Sigmoid colon (tissue), 4 donors: ENCODE data around the gene DEAF1.

ENCODE experiments used
- CTCF ChIP-seq, 4 experiments: fragments of 450-650 bp in 3 of 4; fragments of 200-600 bp in 1 of 4; IDR thresholded peaks; one replicate each; pipeline ENCODE4 v1.5.1; 2016 to 2019; ENCODE audit warnings: antibody characterized with exemption in 4 of 4, mild to moderate bottlenecking in 3 of 4, moderate library complexity in 2 of 4
- EP300 ChIP-seq, 4 donors: sonication (generic); formaldehyde crosslinking; IDR thresholded peaks; one replicate each; pipeline ENCODE4 v1.6.1; 2017; ENCODE audit warnings: antibody characterized with exemption in 4 of 4
- POLR2A ChIP-seq, 2 donors: fragments of 450-650 bp; IDR thresholded peaks; one replicate each; pipeline ENCODE4 v1.6.1; 2016; ENCODE audit warnings: antibody characterized with exemption in 2 of 2, mild to moderate bottlenecking in 2 of 2, moderate library complexity in 2 of 2
- POLR2AphosphoS5 ChIP-seq, 4 donors: sonication (generic); formaldehyde crosslinking; IDR thresholded peaks; one replicate each; pipeline ENCODE4 v1.6.1; 2017; ENCODE audit warnings: antibody characterized with exemption in 4 of 4

DNA sequence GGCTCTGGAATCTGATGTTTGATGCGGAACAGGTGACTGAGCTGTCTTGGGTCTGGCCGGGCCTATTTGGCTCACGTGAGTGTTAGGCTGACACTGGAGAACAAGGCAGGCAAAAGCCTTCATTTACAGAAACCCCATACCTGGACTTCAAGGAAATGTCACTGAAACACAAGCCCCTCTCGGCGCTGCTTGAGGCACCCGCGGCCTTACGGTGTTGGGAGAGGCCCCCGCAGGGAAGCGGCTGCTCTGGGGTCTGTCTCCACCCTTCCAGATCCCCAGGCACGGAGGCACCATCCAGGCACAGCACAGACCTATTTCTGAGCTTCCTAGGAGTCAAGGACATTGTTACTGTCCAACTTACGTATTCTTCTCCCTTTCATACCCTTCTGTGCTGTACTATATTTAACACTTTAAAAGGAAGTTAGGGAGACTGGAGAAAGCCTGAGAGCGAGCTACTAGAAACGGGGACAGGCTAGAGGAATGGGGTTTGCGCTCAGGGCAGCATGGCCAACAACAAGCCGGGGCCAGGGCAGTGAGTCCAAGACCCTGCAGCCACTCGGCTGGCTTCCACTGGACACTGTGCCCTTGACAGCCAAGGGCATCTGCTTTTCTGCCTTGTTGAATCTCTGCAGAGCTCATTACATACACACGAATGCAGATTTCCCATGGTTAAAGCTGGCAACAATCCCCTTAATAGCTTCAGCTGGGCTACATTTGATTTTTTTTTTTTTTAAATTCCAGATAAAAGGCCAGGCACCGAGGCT lies 34.2 kb downstream of the DEAF1 start:
- TF ChIP-seq CTCF (IDR thresholded peaks at IDR 0.05) (no peak), POLR2AphosphoS5 (IDR thresholded peaks at IDR 0.05) (no peak), POLR2A (IDR thresholded peaks at IDR 0.05) (no peak), EP300 (IDR thresholded peaks at IDR 0.05) (no peak)
